ENCODE results near the gene JAM3.

- TF ChIP-seq CTCF (IDR thresholded peaks at IDR 0.05) (no peak), NFYB (CRISPR knock-in tag; conservative IDR thresholded peaks at IDR 0.05; ENCODE audit: low read depth) (no peak), ESRRA (CRISPR knock-in tag; IDR thresholded peaks at IDR 0.05; ENCODE audit: borderline replicate concordance) (no peak), FOXK1 (CRISPR knock-in tag; IDR thresholded peaks at IDR 0.05) (no peak), MAX (CRISPR knock-in tag; IDR thresholded peaks at IDR 0.05) (no peak), ZNF317 (CRISPR knock-in tag; IDR thresholded peaks at IDR 0.05; ENCODE audit: borderline replicate concordance, low read depth) (no peak), ZNF671 (CRISPR knock-in tag; IDR thresholded peaks at IDR 0.05) (no peak), EMX1 (CRISPR knock-in tag; IDR thresholded peaks at IDR 0.05) (no peak), USF1 (CRISPR knock-in tag; IDR thresholded peaks at IDR 0.05) (no peak), IRF2 (CRISPR knock-in tag; IDR thresholded peaks at IDR 0.05; ENCODE audit: borderline replicate concordance, low read depth) (no peak)
These were observed 49.4 kb upstream of the JAM3 start for GRCh38 chr11:134019500-134019899.

Measured in WTC11 (cell line).